ENCODE measurements around the gene BCAM. TPM values are rescaled to one million over a fixed set of nuclear protein-coding genes. Genes with fewer than 3 reads are reported as not detected.

BCAM gene
- polyA plus RNA-seq, 3 donors = 0.09 TPM; not detected in 2

DNA sequence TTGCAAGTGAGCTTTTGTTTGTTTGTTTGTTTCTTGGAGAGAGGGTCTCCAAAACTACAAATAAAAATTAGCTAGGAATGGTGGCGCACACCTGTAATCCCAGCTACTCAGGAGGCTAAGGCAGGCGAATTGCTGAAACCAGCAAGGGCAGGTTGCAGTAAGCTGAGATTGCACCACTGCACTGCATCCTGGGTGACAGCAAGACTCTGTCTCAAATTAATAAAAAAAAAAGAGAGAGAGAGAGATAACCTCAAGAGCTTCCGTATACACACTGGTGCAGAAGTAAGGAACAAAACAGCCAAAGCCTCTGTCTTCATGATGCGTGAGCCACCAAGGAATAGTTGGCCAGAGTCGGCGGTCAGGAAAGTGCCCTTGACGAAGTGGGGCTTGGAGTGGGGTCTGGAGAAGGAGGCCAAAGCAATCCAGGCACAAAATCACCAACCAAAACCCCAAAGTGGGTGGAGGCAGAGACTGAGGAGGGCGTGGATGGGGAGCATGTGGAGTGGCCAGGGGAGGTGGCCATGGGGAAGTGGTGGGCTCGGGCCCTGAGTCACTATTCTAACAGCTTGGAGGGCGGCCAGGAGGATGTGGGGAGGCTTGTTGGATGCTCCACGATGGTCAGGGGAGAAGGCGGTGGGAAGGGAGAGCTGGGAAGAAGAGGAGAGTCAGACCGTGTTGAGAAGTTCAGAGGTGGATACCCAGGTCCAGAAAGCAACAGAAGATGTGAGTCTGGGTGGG, 61.0 kb downstream of the BCAM start:
- H3K4me1 Mint-ChIP-seq = peaks cover 37% of the 10 kb centered on the region
- H3K4me3 ChIP-seq (replicated peaks in 1 of 3; ENCODE audit: low read depth in 2 of 3, low read length in 3 of 3) = peak overlapping the region in 1 of 3 experiments; percentile 47
- peak overlapping the region; percentile 68 for H3K4me2 ChIP-seq (replicated peaks; ENCODE audit: extremely low read depth, low read length, poor library complexity, severe bottlenecking)
- H3K36me3 ChIP-seq (replicated peaks in 1 of 2; ENCODE audit: control insufficient read depth in 1 of 2, insufficient read depth in 2 of 2, low read length in 2 of 2) = peaks cover 10 to 26% of the 10 kb centered on the region in 2 donors
- H3K27ac Mint-ChIP-seq = peak overlapping the region; percentile 90 to 97 (median 92)
- H3K27me3 ChIP-seq (ENCODE audit: control insufficient read depth in 2 of 2, insufficient read depth in 2 of 2, low read length in 2 of 2) = no peaks in the 10 kb centered on the region
- TF ChIP-seq, protein P1, sequence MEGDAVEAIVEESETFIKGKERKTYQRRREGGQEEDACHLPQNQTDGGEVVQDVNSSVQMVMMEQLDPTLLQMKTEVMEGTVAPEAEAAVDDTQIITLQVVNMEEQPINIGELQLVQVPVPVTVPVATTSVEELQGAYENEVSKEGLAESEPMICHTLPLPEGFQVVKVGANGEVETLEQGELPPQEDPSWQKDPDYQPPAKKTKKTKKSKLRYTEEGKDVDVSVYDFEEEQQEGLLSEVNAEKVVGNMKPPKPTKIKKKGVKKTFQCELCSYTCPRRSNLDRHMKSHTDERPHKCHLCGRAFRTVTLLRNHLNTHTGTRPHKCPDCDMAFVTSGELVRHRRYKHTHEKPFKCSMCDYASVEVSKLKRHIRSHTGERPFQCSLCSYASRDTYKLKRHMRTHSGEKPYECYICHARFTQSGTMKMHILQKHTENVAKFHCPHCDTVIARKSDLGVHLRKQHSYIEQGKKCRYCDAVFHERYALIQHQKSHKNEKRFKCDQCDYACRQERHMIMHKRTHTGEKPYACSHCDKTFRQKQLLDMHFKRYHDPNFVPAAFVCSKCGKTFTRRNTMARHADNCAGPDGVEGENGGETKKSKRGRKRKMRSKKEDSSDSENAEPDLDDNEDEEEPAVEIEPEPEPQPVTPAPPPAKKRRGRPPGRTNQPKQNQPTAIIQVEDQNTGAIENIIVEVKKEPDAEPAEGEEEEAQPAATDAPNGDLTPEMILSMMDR (IDR thresholded peaks at IDR 0.05) = no peak
- H3K4me3 Mint-ChIP-seq = peak overlapping the region; percentile 71 to 86
- no peaks in the 10 kb centered on the region for H3K9me3 ChIP-seq (replicated peaks in 1 of 2; ENCODE audit: control insufficient read depth in 1 of 2, insufficient read depth in 1 of 2, low read length in 2 of 2)
- no peaks in the 10 kb centered on the region for H3K9me3 Mint-ChIP-seq
- peak overlapping the region; percentile 24 for H2AFZ ChIP-seq (ENCODE audit: insufficient read depth, low read depth, low read length, poor library complexity, severe bottlenecking)
- H3K27ac ChIP-seq (ENCODE audit: low read depth in 1 of 2, low read length in 2 of 2) = peak overlapping the region; percentile 64 to 78
- no peaks in the 10 kb centered on the region for H4K20me1 ChIP-seq (ENCODE audit: insufficient read depth, low read length)
- peaks cover 24 to 48% of the 10 kb centered on the region in 2 donors for H3K36me3 Mint-ChIP-seq
- WGBS (ENCODE audit: insufficient coverage) = 0% methylated on average over 8 of the region's 13 CpGs
- intact Hi-C loops (cut with micrococcal nuclease) = loop anchor here in 1 of 2 donors (2.0 kb wide), 1 partner anchor 21 kb away; no protein-coding TSS in a partner anchor
- H3K27me3 Mint-ChIP-seq (ENCODE audit: low read depth in 3 of 3) = peaks cover 0 to 4% (median 2%) of the 10 kb centered on the region in 3 donors
- no peak overlapping the region for H3K9ac ChIP-seq (ENCODE audit: insufficient read depth, low read length, poor library complexity, severe bottlenecking)
- H3K79me2 ChIP-seq (ENCODE audit: insufficient read depth, low read length) = no peaks in the 10 kb centered on the region
- peaks cover 33 to 38% of the 10 kb centered on the region in 2 donors for H3K4me1 ChIP-seq (ENCODE audit: control insufficient read depth in 1 of 2, insufficient read depth in 2 of 2, low read length in 2 of 2)
- peak; percentile 60 to 78 (median 74) for DNase-seq

Small RNA genes lying within 50 kb of the gene (small RNA-seq; reads per million reads assigned to genes)
- gene RF00156 (ENCODE audit: insufficient read length, low read depth) = not detected

Other genes with a start within 250 kb of the BCAM start
- under 1 TPM; 0.23 to 0.46 (median 0.44) TPM for gene IGSF23, start 195.5 kb upstream of the BCAM start, polyA plus RNA-seq
- gene PVR, start 165.2 kb upstream of the BCAM start, polyA plus RNA-seq = 10 to 100 TPM; 10.1 to 20.2 (median 12.9) TPM
- gene CEACAM19, start 137.6 kb upstream of the BCAM start, polyA plus RNA-seq = 1 to 10 TPM in 1 of 3 donors, not detected in 2; 7.6 TPM
- gene CEACAM16, start 110.0 kb upstream of the BCAM start, polyA plus RNA-seq = not detected
- gene BCL3, start 60.4 kb upstream of the BCAM start, polyA plus RNA-seq = 100 to 1,000 TPM in 1 of 3 donors, 10 to 100 TPM in 2; 18.7 to 160 (median 23.1) TPM
- not detected for gene CBLC, start 31.2 kb upstream of the BCAM start, polyA plus RNA-seq
- gene NECTIN2, start 37.2 kb downstream of the BCAM start, polyA plus RNA-seq = 10 to 100 TPM in 1 of 3 donors, 1 to 10 TPM in 2; 5.6 to 18.2 (median 9.3) TPM
- 10 to 100 TPM; 15.0 to 25.4 (median 16.4) TPM for gene TOMM40, start 82.2 kb downstream of the BCAM start, polyA plus RNA-seq
- gene APOE, start 96.7 kb downstream of the BCAM start, polyA plus RNA-seq = 1 to 10 TPM in 1 of 3 donors, under 1 TPM in 1, not detected in 1; 0.30 to 1.0 TPM
- gene APOC1, start 105.5 kb downstream of the BCAM start, polyA plus RNA-seq = under 1 TPM in 1 of 3 donors, not detected in 2; 0.20 TPM
- not detected for gene APOC4, start 133.1 kb downstream of the BCAM start, polyA plus RNA-seq
- gene APOC2, start 136.9 kb downstream of the BCAM start, polyA plus RNA-seq = not detected
- 10 to 100 TPM; 14.7 to 84.3 (median 20.0) TPM for gene CLPTM1, start 146.3 kb downstream of the BCAM start, polyA plus RNA-seq
- gene RELB, start 192.4 kb downstream of the BCAM start, polyA plus RNA-seq = 10 to 100 TPM; 32.3 to 35.0 (median 34.4) TPM
- 100 to 1,000 TPM in 1 of 3 donors, 1 to 10 TPM in 2; 2.2 to 152 (median 4.1) TPM for gene CLASRP, start 229.9 kb downstream of the BCAM start, polyA plus RNA-seq